Adrenal gland (tissue), 5 donors: ENCODE results near the gene MCM3AP.

Experiments used
- CTCF ChIP-seq, 6 experiments: fragments of 450-650 bp in 4 of 6; fragments of 200-600 bp in 2 of 6; sonication (generic) in 1 of 6; IDR thresholded peaks; 1 replicate in 5 of 6; 2 replicates in 1 of 6; pipeline versions ENCODE4 v1.5.1 to v1.8.0; 2016 to 2021; ENCODE audit warnings: antibody characterized with exemption in 6 of 6, mild to moderate bottlenecking in 2 of 6, moderate library complexity in 1 of 6
- POLR2A ChIP-seq, 2 donors: fragments of 450-650 bp; IDR thresholded peaks; one replicate each; pipeline ENCODE4 v1.6.1; 2017; ENCODE audit warnings: antibody characterized with exemption in 2 of 2, mild to moderate bottlenecking in 2 of 2, moderate library complexity in 1 of 2
- donor health status: DM: no; HTN: no; CAD: no.

GRCh38 chr21:46212721-46213484 lies 72.5 kb downstream of the MCM3AP start:
- TF ChIP-seq CTCF (IDR thresholded peaks at IDR 0.05) (no peak), POLR2A (IDR thresholded peaks at IDR 0.05) (no peak)
